Kidney (tissue), 14 donors: ENCODE measurements around the gene TEX35. TPM values are rescaled to one million over a fixed set of nuclear protein-coding genes. Genes with fewer than 3 reads are reported as not detected.

Experiments used
- DNase-seq, 5 donors: peaks; one replicate each; pipeline ENCODE4 v3.0.0-alpha.2; 2013 to 2020
- FAIRE-seq: peaks from 2 replicates; lab custom pipeline; 2012; peaks lifted over from hg19 to GRCh38; lab: Jason Lieb, UNC
- H3K27ac ChIP-seq, 2 donors: one replicate each; pipeline ENCODE4 v1.7.0; 2013; ENCODE audit warnings: low read depth in 2 of 2, low read length in 2 of 2, inconsistent platforms in 1 of 2
- H3K27me3 ChIP-seq: one replicate; pipeline ENCODE4 v1.7.1; 2013; ENCODE audit warnings: low read length, inconsistent platforms; ENCODE audit not compliant: control insufficient read depth, insufficient read depth
- H3K36me3 ChIP-seq, 3 donors: one replicate each; pipeline versions ENCODE4 v1.7.0 to v1.7.1; 2013; ENCODE audit warnings: low read length in 3 of 3, control low read depth in 1 of 3, inconsistent platforms in 1 of 3; ENCODE audit not compliant: insufficient read depth in 3 of 3, control insufficient read depth in 2 of 3
- H3K4me1 ChIP-seq, 3 donors: one replicate each; pipeline versions ENCODE4 v1.7.0 to v1.7.1; 2013; ENCODE audit warnings: low read length in 3 of 3, inconsistent platforms in 1 of 3, low read depth in 1 of 3; ENCODE audit not compliant: control insufficient read depth in 2 of 3, insufficient read depth in 2 of 3
- H3K4me3 ChIP-seq, 3 donors: one replicate each; pipeline versions ENCODE4 v1.7.0 to v1.8.1; 2013; ENCODE audit warnings: low read length in 3 of 3, control low read depth in 1 of 3, inconsistent platforms in 1 of 3
- H3K9ac ChIP-seq, 3 donors: one replicate each; pipeline versions ENCODE4 v1.7.0 to v1.7.1; 2013; ENCODE audit warnings: low read length in 3 of 3, control low read depth in 1 of 3, inconsistent platforms in 1 of 3
- H3K9me3 ChIP-seq, 3 donors: one replicate each; pipeline versions ENCODE4 v1.7.0 to v1.7.1; 2013; ENCODE audit warnings: low read length in 3 of 3, control low read depth in 1 of 3, inconsistent platforms in 1 of 3; ENCODE audit not compliant: control insufficient read depth in 2 of 3, insufficient read depth in 1 of 3
- CTCF ChIP-seq: IDR thresholded peaks from 3 replicates; pipeline ENCODE4 v1.5.1; 2012; ENCODE audit warnings: mild to moderate bottlenecking, moderate library complexity, borderline replicate concordance; ENCODE audit not compliant: insufficient read depth; ENCODE audit errors: extremely low read depth
- intact Hi-C: fragments of 100-400 bp; cut with DNase I; formaldehyde crosslinking; loops from one replicate; pipeline ENCODE4 v1.11.1; 2022
- polyA plus RNA-seq: library from polyadenylated mRNA; stranded (reverse); fragments of 350-450 nt; fragmentation: Illumina TruSeq; extraction: RNeasy Lipid Tissue Mini Kit (QIAGEN cat#74804); gene quantifications from one replicate; pipeline ENCODE4 v1.2.3, GENCODE V29; 2014; ENCODE audit warnings: low read depth, low replicate concordance; ENCODE audit not compliant: insufficient read depth
- total RNA-seq: library from RNA; stranded (reverse); fragmentation: NEBNext Ultra II Directional; extraction: Animal tissue kit (Norgen Biotek cat#: 25700); gene quantifications from one replicate; pipeline ENCODE4 v1.2.1, GENCODE V29; 2021
- donor health status: control.
- donor health status: control.
- donor health status: control.
- donor health status: control.
- donor health status: control.
- donor health status: DM: yes; HTN: yes; CAD: no.
- donor health status: Normal renal cell carcinoma (clear cell type).

Gene TEX35
- total and polyA plus RNA-seq, 2 donors from 2014 or later: not detected

- intact Hi-C loops: loop anchor here (10.0 kb wide), 1 partner anchor 195 kb away; no protein-coding TSS in a partner anchor
- no peak for DNase-seq
- no peak for TF ChIP-seq CTCF
- Histone ChIP-seq H3K4me3 (no peak overlapping the region), H3K27ac (no peak overlapping the region), H3K4me1 (no peaks in the 10 kb centered on the region), H3K9ac (no peak overlapping the region), H3K27me3 (no peaks in the 10 kb centered on the region), H3K36me3 (no peaks in the 10 kb centered on the region), H3K9me3 (no peaks in the 10 kb centered on the region)
- FAIRE-seq: no peak
Measured at GRCh38 chr1:178500091-178500770, 12.7 kb upstream of the TEX35 start.

- Histone ChIP-seq H3K4me3 (no peak overlapping the region), H3K4me1 (no peaks in the 10 kb centered on the region), H3K9me3 (no peaks in the 10 kb centered on the region), H3K27ac (no peak overlapping the region), H3K9ac (no peak overlapping the region), H3K27me3 (no peaks in the 10 kb centered on the region), H3K36me3 (no peaks in the 10 kb centered on the region)
- intact Hi-C loops: loop anchor here (10.0 kb wide), 1 partner anchor 196 kb away; no protein-coding TSS in a partner anchor
- TF ChIP-seq CTCF: no peak
- FAIRE-seq: no peak
- DNase-seq: no peak
Measured at GRCh38 chr1:178500936-178501554, 11.9 kb upstream of the TEX35 start.

- intact Hi-C loops: loop anchor here (10.0 kb wide), 1 partner anchor 197 kb away; no protein-coding TSS in a partner anchor
- FAIRE-seq (no peak), DNase-seq (peak; percentile 77 to 88 (median 83))
Measured at GRCh38 chr1:178501705-178502329, 11.1 kb upstream of the TEX35 start.

More at GRCh38 chr1:178501705-178502329, 11.1 kb upstream of the TEX35 start:
- H3K9me3 ChIP-seq: no peaks in the 10 kb centered on the region
- H3K9ac ChIP-seq: no peak overlapping the region
- H3K27ac ChIP-seq: no peak overlapping the region
- no peaks in the 10 kb centered on the region for H3K4me1 ChIP-seq
- no peaks in the 10 kb centered on the region for H3K27me3 ChIP-seq
- peak; percentile 75 for TF ChIP-seq CTCF
- H3K36me3 ChIP-seq: no peaks in the 10 kb centered on the region
- H3K4me3 ChIP-seq: no peak overlapping the region
